Right lung (tissue), 10 donors: Measurements from ENCODE around the gene SP8. TPM values are rescaled to one million over a fixed set of nuclear protein-coding genes. Genes with fewer than 3 reads are reported as not detected.
"Not testable (repeated sequence)": the region's sequence is repeated elsewhere in the genome, so short reads cannot be mapped to it uniquely, and the experiment has no call there.

Experiments used
- DNase-seq, 2 donors: peaks; one replicate each; pipeline ENCODE4 v3.0.0-alpha.2; 2013
- long read RNA-seq, 8 donors: transcript quantifications; one replicate each; lab custom pipeline, GENCODE V29; 2026
- polyA plus RNA-seq, 5 donors: library from polyadenylated mRNA; unstranded; fragments of 120-200 nt; gene quantifications; one replicate each; pipeline versions ENCODE4 v1.2.1 to v1.2.3, GENCODE V29; 2013; ENCODE audit warnings: inconsistent platforms in 1 of 5, low replicate concordance in 1 of 5; ENCODE audit not compliant: insufficient read length in 5 of 5, insufficient read depth in 1 of 5

The SP8 gene
- polyA plus RNA-seq: not detected
- long read RNA-seq, donor 1: 0 reads
- long read RNA-seq, donor 2: 0 reads
- long read RNA-seq, donor 3: 0 reads
- long read RNA-seq, donor 4: 0 reads
- long read RNA-seq, donor 5: 0 reads
- long read RNA-seq, donor 6: 0 reads
- long read RNA-seq, donor 7: 0 reads
- long read RNA-seq, donor 8: 0 reads

GRCh38 chr7:20786779-20787659, at the start of gene SP8:
Gene SP8, minus strand, starts transcription at chr7:20786886. Its CDS starts 88 bp downstream, at chr7:20786798.
- DNase-seq: no peak

DNA sequence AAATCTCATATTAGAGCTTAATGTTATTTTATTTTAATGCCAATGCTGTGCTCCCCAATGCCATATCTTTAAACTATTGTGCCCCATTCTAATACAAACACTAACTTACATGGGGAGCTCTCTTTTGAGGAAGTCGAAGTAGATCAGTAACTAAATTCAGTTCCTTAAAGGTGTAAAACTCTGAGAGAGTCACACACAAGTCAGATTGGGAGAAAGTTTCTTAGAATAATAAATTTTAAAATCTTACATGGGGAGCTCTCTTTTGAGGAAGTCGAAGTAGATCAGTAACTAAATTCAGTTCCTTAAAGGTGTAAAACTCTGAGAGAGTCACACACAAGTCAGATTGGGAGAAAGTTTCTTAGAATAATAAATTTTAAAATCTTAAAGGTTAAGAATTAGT, 49.7 kb upstream of the SP8 start:
- DNase-seq: not testable (repeated sequence)

DNA sequence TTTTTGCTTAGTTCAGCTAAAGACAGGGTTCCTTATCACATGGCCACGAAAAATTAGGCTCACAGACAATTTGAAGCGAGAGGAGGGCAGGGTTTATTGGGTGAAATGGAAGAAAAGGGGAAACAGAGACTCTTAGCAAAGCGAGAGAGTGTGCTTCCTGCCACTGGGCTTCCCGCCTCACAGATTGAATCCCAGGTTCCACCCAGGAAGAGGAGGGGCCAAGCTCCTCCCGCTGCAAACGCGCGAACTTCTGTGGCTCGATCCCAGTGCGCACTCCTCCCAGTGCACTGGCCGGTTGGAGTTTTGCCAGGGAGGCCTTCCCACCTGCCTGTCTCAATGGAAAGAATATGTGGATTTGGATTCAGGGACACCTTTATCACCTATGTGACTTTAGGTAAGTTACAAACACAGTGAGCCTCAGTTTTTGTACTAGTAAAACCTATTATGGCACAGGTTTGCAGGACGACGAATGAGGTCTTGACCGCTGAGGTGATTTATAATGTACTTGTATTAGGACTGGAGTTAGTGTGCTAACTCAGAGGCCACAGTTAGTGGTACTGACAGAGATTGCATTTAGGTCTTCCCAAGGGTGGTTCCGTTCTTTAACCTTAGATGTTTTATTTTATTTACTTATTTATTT, 48.5 kb upstream of the SP8 start:
- DNase-seq: no peak

GRCh38 chr7:20834656-20835055, 48.0 kb upstream of the SP8 start:
- DNase-seq: no peak

DNA sequence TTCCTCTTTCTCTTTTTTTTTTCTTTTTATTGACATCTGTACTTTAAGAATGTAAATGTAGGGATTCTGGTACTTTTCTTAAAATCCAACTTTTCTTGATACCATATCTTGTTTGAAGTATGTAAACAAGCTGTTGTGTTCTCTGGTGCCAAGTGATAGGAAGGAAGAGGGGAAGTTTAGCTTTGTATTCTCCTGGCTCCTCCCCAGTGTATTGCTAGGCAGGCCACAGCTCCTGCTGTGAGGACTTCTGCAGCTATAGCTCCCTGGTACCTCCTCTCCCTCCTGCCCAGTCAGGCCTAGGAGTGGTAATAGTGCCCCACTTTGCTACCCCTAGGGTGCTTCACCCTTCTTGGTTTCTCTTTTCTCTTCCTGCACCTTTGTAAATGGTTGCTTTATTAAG, 45.3 kb upstream of the SP8 start:
- DNase-seq: no peak

DNA sequence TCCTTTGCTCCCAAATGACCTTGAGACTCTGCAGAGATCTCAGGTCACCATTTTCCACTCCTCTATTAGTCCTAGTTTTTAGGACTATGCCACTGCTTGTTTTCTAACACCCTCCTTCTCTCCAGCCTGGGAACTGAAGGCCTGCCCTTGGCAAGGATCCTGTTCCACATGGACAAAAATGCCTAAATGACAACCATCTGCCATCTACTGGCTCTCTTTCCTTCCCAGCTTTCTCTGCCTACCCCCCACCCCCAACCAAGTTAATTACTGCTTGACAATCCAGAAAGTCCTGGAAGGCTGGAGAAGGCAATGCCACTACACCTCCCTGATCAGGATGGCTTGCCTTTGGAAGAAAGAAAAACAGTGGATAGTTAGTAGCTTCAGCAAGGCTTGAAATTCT, 44.8 kb upstream of the SP8 start:
- no peak for DNase-seq

DNA sequence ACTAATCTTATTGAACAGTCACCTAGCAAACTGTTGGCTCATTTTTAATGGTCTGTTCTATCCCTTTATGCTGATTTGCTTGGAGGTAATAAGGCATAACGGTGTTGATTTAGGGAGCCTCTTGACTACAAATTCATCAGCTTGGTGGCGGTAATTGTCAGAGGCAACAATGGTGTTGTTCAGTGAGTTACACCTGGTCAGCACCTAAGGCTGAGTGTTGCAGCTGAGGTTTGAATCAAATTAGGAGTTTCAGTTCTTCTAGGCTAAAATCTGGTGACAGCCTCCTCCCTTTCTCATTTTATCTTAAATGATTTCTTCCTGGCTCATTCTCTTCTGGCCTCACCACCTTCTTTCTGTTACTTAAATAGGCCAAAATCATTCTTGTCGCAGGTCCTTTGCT, 42.3 kb upstream of the SP8 start:
- no peak for DNase-seq

GRCh38 chr7:20827172-20827571, 40.5 kb upstream of the SP8 start:
- DNase-seq: no peak

GRCh38 chr7:20826243-20826642, 39.6 kb upstream of the SP8 start:
- no peak for DNase-seq

GRCh38 chr7:20825555-20825954, 38.9 kb upstream of the SP8 start:
- DNase-seq: no peak

DNA sequence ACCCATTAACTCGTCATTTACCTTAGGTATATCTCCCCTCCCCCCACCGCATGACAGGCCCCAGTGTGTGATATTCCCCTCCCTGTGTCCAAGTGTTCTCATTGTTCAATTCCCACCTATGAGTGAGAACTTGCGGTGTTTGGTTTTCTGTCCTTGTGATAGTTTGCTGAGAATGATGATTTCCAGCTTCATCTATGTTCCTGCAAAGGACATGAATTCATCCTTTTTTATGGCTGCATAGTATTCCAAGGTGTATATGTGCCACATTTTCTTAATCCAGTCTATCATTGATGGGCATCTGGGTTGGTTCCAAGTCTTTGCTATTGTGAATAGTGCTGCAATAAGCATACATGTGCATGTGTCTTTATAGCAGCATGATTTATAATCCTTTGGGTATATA, 34.7 kb upstream of the SP8 start:
- DNase-seq: not testable (repeated sequence)

DNA sequence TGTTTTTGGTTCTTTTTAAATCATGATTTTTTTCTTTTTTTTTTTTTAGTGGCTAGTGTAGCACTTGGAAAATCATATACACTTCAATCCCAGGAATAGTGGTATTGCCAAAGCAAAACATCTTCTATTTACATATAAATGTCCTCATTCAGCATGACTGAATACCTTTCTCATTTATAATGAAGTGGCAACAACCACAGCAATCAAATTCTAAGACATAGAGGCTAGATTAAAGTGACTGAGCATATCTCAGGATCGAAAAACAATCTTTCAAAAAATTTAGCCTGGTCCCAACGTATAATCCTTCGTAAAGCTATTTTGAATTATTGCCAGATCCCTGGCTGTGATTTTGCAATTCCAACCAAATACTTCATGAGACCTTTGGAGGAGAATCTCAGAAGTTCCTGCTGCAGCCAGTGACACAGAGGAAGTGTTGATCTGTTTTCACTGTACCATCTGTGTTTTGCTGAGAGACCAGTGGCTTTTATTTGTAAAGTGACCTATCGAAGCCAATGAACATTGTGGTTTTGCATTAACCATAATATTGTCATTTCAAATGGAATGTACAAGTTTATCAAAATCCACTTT, 29.8 kb upstream of the SP8 start:
- DNase-seq: no peak

- DNase-seq: no peak
Measured at GRCh38 chr7:20804345-20804744, 17.7 kb upstream of the SP8 start.

DNA sequence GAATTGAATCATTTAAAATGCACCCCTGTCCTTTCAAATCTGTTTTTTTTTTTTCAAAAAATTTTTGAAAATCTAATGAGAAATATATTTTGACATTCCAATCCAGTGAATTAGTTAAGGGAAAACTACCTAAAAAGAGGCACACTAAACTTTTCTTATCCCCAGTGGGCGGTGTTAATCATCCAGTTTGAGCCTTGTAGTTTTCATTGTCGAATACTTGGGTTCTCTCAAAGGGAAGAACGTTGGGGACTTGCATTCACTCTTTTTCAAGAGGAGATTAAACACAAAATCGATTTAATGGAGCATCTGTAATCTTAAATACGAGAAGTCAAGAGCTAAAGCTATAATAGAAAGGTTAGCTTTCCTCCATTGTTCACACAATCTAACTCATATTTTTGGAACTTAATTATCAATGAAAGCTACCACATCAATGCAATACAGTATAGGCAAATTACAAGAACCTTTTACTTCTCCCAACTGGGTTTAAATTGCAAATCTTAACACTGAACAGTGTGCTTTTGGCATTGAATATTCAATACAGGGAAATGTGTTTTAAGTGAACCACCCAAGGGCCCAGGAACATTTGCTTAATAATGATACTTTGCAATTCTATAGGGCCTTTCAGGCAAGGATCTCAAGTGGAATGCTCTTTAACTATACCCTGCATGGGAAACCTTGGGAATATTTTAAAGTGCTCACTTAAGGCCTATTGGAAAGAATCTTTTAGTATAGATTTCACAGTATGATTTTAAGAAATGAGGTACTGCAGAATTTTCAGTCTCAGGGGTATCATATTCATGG, 13.1 kb upstream of the SP8 start:
- no peak for DNase-seq

- DNase-seq: no peak
Measured at GRCh38 chr7:20798694-20799121, 12.0 kb upstream of the SP8 start.

DNA sequence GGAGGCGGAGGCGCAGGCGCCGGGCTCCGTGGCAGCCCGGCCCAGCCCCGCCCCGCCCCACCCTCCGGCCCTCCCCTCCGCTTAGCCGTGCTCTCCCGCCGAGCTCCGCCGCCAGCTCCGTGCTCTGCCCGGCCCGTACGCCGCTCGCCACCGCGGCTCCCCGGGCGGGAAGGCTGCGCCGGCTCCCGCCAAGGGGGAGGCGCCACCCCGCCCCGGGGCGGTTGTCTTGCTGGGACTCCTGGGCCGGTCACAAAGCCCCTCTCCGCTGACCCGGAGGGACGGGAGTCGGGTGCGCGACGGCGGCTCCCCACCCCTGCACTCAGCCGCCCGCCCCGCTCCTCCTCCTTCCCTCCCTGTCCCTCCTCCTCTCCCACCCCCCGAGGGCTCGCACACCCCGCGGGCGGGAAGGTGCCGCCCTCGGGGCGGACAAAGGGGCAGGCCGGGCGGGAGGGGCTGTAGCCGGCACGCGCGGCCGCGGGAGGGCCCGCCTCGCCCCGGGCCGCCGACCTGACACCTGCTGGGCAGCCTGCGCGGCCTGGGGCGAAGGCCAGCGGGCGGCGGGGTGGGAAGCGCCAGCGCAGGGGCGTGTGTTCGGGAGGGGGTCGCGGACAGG, 11.5 kb upstream of the SP8 start:
- DNase-seq: no peak

DNA sequence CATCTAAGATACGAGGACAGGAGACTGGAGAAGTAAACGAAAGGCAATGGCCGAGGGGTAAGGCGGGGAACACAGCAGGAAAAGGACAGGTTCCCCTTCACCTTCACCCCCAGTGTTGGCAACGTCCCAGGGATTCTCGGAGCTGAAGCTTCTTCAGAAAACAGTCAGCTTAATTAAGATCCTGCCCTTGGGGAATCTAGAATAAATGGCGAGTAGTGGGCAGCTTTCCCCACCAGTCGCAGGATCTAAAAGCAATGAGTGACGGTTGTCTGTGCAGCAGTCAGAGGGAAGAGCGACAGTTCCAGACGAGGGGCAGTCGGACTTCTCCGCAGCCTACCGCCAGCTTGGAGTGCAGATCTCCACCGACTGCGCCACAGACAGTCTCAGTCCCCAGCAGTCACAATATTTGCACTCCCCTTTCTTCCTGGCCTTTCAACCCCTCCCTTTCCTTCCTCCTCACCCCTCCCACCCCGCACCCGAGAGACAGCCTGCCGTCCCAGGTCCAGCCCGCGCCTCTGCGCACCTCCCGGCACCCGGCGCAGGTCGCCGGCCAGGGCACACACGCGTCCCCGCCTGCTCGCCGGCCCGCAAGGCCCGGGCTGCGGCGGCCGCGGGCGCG, 10.9 kb upstream of the SP8 start:
- no peak for DNase-seq

- no peak for DNase-seq
Measured at GRCh38 chr7:20797042-20797461, 10.4 kb upstream of the SP8 start.

DNA sequence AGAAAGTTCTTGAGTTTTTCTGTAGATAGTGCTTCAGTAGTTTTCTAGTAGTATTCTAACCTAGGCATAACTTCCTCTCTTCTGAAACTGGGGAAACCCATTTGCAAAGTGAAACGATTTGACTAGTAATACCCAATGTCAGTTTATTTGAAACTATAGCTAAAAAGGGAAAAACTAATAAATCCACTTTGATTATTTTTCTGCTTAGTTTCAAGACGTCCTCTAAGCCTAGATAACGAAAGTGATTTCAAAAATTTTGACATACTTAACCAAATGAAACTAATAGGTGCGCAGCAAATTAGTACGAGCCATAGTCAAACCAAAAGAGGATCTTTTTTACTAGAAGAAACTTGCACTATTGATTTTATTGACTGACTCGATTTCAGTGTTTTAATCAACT, 9.8 kb upstream of the SP8 start:
- DNase-seq: no peak

DNA sequence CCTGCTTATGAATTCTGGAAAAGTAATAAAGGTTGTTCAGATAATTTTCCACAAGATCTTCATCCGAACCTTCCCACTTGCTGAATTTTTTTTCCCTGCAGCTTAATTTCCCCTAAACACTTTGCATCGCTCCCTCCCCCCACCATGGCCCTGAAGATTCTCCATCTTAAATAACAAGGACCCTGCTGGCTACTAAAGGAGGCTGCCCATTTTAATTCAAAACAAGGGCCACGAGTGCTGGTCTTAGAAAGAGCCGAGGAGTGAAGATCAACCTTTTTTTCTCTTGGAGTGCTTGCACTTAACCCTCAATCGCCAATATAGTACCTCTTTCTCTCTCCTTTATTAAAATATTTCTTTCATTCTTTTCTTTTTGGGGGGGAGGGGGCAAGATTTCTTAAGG, 9.2 kb upstream of the SP8 start:
- DNase-seq: no peak

GRCh38 chr7:20795361-20795760, 8.7 kb upstream of the SP8 start:
- no peak for DNase-seq
